ENCODE results near the gene CKAP5. TPM values are rescaled to one million over a fixed set of nuclear protein-coding genes. Genes with fewer than 3 reads are reported as not detected.

Gene CKAP5
- total and polyA plus RNA-seq, 4 experiments from 2014 or later: 3.6 to 51.4 (median 35.8) TPM

GRCh38 chr11:46889689-46890475, 43.8 kb upstream of the CKAP5 start:
- H3K27ac Mint-ChIP-seq: peak overlapping the region in 1 of 7 donors; percentile 46
- peaks cover 0 to 2% (median 0%) of the 10 kb centered on the region in 4 donors for H3K4me1 Mint-ChIP-seq
- POLR2A ChIA-PET (ENCODE audit: partially characterized antibody): no interaction called here

GRCh38 chr11:46889251-46889650, 43.2 kb upstream of the CKAP5 start:
- no peak for DNase-seq
- CTCF ChIA-PET (ENCODE audit: partially characterized antibody): interaction anchor here (0.9 to 3.9 kb wide), 2 partner anchors 263 to 289 kb away, joined by 3 to 30 read pairs; no protein-coding TSS in a partner anchor
- peaks cover 0 to 2% (median 0%) of the 10 kb centered on the region in 4 donors for H3K4me1 Mint-ChIP-seq
- H3K27ac Mint-ChIP-seq: no peak overlapping the region
- peaks cover 3 to 7% of the 10 kb centered on the region in 2 donors for H3K27me3 Mint-ChIP-seq
- Histone ChIP-seq H3K4me1 (ENCODE audit: insufficient read depth, low read length) (no peaks in the 10 kb centered on the region), H3K9me3 (ENCODE audit: control insufficient read depth in 1 of 2, low read length in 2 of 2) (no peaks in the 10 kb centered on the region), H3K36me3 (ENCODE audit: insufficient read depth, low read length) (no peaks in the 10 kb centered on the region), H3K27me3 (ENCODE audit: insufficient read depth, low read length) (no peaks in the 10 kb centered on the region), H3K4me3 (ENCODE audit: low read length in 2 of 2) (no peak overlapping the region), H3K27ac (ENCODE audit: low read depth, low read length) (no peak overlapping the region)
- no peak overlapping the region for H3K4me3 Mint-ChIP-seq
- POLR2A ChIA-PET (ENCODE audit: partially characterized antibody): no interaction called here
- no peaks in the 10 kb centered on the region for H3K9me3 Mint-ChIP-seq
- intact Hi-C loops (cut with micrococcal nuclease): loop anchor here (1.0 kb wide), 3 partner anchors 264 to 565 kb away; no protein-coding TSS in a partner anchor
- H3K36me3 Mint-ChIP-seq: no peaks in the 10 kb centered on the region

More at GRCh38 chr11:46889689-46890475, 43.8 kb upstream of the CKAP5 start:
- Histone ChIP-seq H3K4me1 (ENCODE audit: insufficient read depth, low read length) (no peaks in the 10 kb centered on the region), H3K36me3 (ENCODE audit: insufficient read depth, low read length) (no peaks in the 10 kb centered on the region), H3K27me3 (ENCODE audit: insufficient read depth, low read length) (no peaks in the 10 kb centered on the region), H3K4me3 (ENCODE audit: low read length in 2 of 2) (no peak overlapping the region), H3K9me3 (ENCODE audit: control insufficient read depth in 1 of 2, low read length in 2 of 2) (no peaks in the 10 kb centered on the region), H3K27ac (ENCODE audit: low read depth, low read length) (no peak overlapping the region)
- CTCF ChIA-PET (ENCODE audit: partially characterized antibody): interaction anchor here (0.8 to 3.9 kb wide), 6 partner anchors 10 to 961 kb away, joined by 3 to 44 read pairs (median 4); no protein-coding TSS in a partner anchor
- intact Hi-C loops (cut with micrococcal nuclease): loop anchor here (1.0 kb wide), 3 partner anchors 263 to 564 kb away; no protein-coding TSS in a partner anchor
- Mint-ChIP-seq H3K27me3 (peaks cover 3 to 7% of the 10 kb centered on the region in 2 donors), H3K36me3 (no peaks in the 10 kb centered on the region), H3K4me3 (no peak overlapping the region), H3K9me3 (no peaks in the 10 kb centered on the region)
- peak; percentile 62 to 71 (median 70) for DNase-seq

- Histone ChIP-seq H3K9me3 (ENCODE audit: control insufficient read depth in 1 of 2, low read length in 2 of 2) (no peaks in the 10 kb centered on the region), H3K4me1 (ENCODE audit: insufficient read depth, low read length) (no peaks in the 10 kb centered on the region), H3K27ac (ENCODE audit: low read depth, low read length) (no peak overlapping the region), H3K27me3 (ENCODE audit: insufficient read depth, low read length) (no peaks in the 10 kb centered on the region), H3K4me3 (ENCODE audit: low read length in 2 of 2) (no peak overlapping the region), H3K36me3 (ENCODE audit: insufficient read depth, low read length) (no peaks in the 10 kb centered on the region)
- H3K4me1 Mint-ChIP-seq: peaks cover 0 to 2% (median 0%) of the 10 kb centered on the region in 4 donors
- no peak for DNase-seq
- POLR2A ChIA-PET (ENCODE audit: partially characterized antibody): no interaction called here
- no peak overlapping the region for H3K27ac Mint-ChIP-seq
- no peak overlapping the region for H3K4me3 Mint-ChIP-seq
- CTCF ChIA-PET (ENCODE audit: partially characterized antibody): interaction anchor here (0.8 to 3.9 kb wide), 3 partner anchors 16 to 289 kb away, joined by 3 to 30 read pairs (median 4); no protein-coding TSS in a partner anchor
- intact Hi-C loops (cut with micrococcal nuclease): loop anchor here (1.0 kb wide), 3 partner anchors 265 to 566 kb away; no protein-coding TSS in a partner anchor
- no peaks in the 10 kb centered on the region for H3K9me3 Mint-ChIP-seq
- H3K27me3 Mint-ChIP-seq: peaks cover 3 to 11% of the 10 kb centered on the region in 2 donors
- no peaks in the 10 kb centered on the region for H3K36me3 Mint-ChIP-seq
Observed at GRCh38 chr11:46888636-46889035, 42.6 kb upstream of the CKAP5 start.

- Mint-ChIP-seq H3K4me1 (peaks cover 0 to 2% (median 0%) of the 10 kb centered on the region in 4 donors), H3K36me3 (no peaks in the 10 kb centered on the region), H3K9me3 (no peaks in the 10 kb centered on the region), H3K27ac (no peak overlapping the region), H3K27me3 (peaks cover 6 to 23% of the 10 kb centered on the region in 2 donors), H3K4me3 (no peak overlapping the region)
- Histone ChIP-seq H3K4me3 (ENCODE audit: low read length in 2 of 2) (no peak overlapping the region), H3K4me1 (ENCODE audit: insufficient read depth, low read length) (no peaks in the 10 kb centered on the region), H3K27me3 (ENCODE audit: insufficient read depth, low read length) (no peaks in the 10 kb centered on the region), H3K9me3 (ENCODE audit: control insufficient read depth in 1 of 2, low read length in 2 of 2) (no peaks in the 10 kb centered on the region), H3K36me3 (ENCODE audit: insufficient read depth, low read length) (no peaks in the 10 kb centered on the region), H3K27ac (ENCODE audit: low read depth, low read length) (no peak overlapping the region)
- CTCF ChIA-PET (ENCODE audit: partially characterized antibody): interaction anchor here (1.7 to 3.9 kb wide), 3 partner anchors 10 to 276 kb away, joined by 5 to 30 read pairs (median 5); no protein-coding TSS in a partner anchor
- intact Hi-C loops (cut with micrococcal nuclease): no loop called here
- POLR2A ChIA-PET (ENCODE audit: partially characterized antibody): no interaction called here
- DNase-seq: no peak
Observed at GRCh38 chr11:46886211-46886610, 40.1 kb upstream of the CKAP5 start.

GRCh38 chr11:46879056-46879585, 33.0 kb upstream of the CKAP5 start:
- CTCF ChIA-PET (ENCODE audit: partially characterized antibody): no interaction called here

GRCh38 chr11:46877580-46877979, 31.5 kb upstream of the CKAP5 start:
- H3K27ac Mint-ChIP-seq: no peak overlapping the region
- intact Hi-C loops (cut with micrococcal nuclease): no loop called here
- CTCF ChIA-PET (ENCODE audit: partially characterized antibody): no interaction called here

More at GRCh38 chr11:46879056-46879585, 33.0 kb upstream of the CKAP5 start:
- POLR2A ChIA-PET (ENCODE audit: partially characterized antibody): no interaction called here
- Histone ChIP-seq H3K4me1 (ENCODE audit: insufficient read depth, low read length) (no peaks in the 10 kb centered on the region), H3K36me3 (ENCODE audit: insufficient read depth, low read length) (no peaks in the 10 kb centered on the region), H3K9me3 (ENCODE audit: control insufficient read depth in 1 of 2, low read length in 2 of 2) (no peaks in the 10 kb centered on the region), H3K4me3 (ENCODE audit: low read length in 2 of 2) (no peak overlapping the region), H3K27me3 (ENCODE audit: insufficient read depth, low read length) (no peaks in the 10 kb centered on the region), H3K27ac (ENCODE audit: low read depth, low read length) (no peak overlapping the region)
- intact Hi-C loops (cut with micrococcal nuclease): no loop called here
- Mint-ChIP-seq H3K4me1 (no peaks in the 10 kb centered on the region), H3K27me3 (peaks cover 6 to 29% of the 10 kb centered on the region in 2 donors), H3K9me3 (no peaks in the 10 kb centered on the region), H3K27ac (no peak overlapping the region), H3K4me3 (no peak overlapping the region), H3K36me3 (no peaks in the 10 kb centered on the region)
- DNase-seq: no peak

GRCh38 chr11:46876471-46876870, 30.4 kb upstream of the CKAP5 start:
- Histone ChIP-seq H3K27ac (ENCODE audit: low read depth, low read length) (no peak overlapping the region), H3K9me3 (ENCODE audit: control insufficient read depth in 1 of 2, low read length in 2 of 2) (no peaks in the 10 kb centered on the region), H3K27me3 (ENCODE audit: insufficient read depth, low read length) (no peaks in the 10 kb centered on the region), H3K4me3 (ENCODE audit: low read length in 2 of 2) (no peak overlapping the region), H3K4me1 (ENCODE audit: insufficient read depth, low read length) (no peaks in the 10 kb centered on the region), H3K36me3 (ENCODE audit: insufficient read depth, low read length) (no peaks in the 10 kb centered on the region)
- Mint-ChIP-seq H3K4me1 (no peaks in the 10 kb centered on the region), H3K27ac (no peak overlapping the region), H3K9me3 (no peaks in the 10 kb centered on the region), H3K27me3 (peaks cover 8 to 20% of the 10 kb centered on the region in 2 donors), H3K36me3 (no peaks in the 10 kb centered on the region), H3K4me3 (no peak overlapping the region)
- intact Hi-C loops (cut with micrococcal nuclease): no loop called here
- DNase-seq: no peak
- POLR2A ChIA-PET (ENCODE audit: partially characterized antibody): no interaction called here
- CTCF ChIA-PET (ENCODE audit: partially characterized antibody): no interaction called here

More at GRCh38 chr11:46877580-46877979, 31.5 kb upstream of the CKAP5 start:
- no peaks in the 10 kb centered on the region for H3K36me3 ChIP-seq (ENCODE audit: insufficient read depth, low read length)
- no peaks in the 10 kb centered on the region for H3K9me3 ChIP-seq (ENCODE audit: control insufficient read depth in 1 of 2, low read length in 2 of 2)
- H3K4me3 ChIP-seq (ENCODE audit: low read length in 2 of 2): no peak overlapping the region
- POLR2A ChIA-PET (ENCODE audit: partially characterized antibody): no interaction called here
- peaks cover 8 to 23% of the 10 kb centered on the region in 2 donors for H3K27me3 Mint-ChIP-seq
- no peaks in the 10 kb centered on the region for H3K4me1 ChIP-seq (ENCODE audit: insufficient read depth, low read length)
- H3K4me1 Mint-ChIP-seq: no peaks in the 10 kb centered on the region
- H3K27ac ChIP-seq (ENCODE audit: low read depth, low read length): no peak overlapping the region
- no peaks in the 10 kb centered on the region for H3K27me3 ChIP-seq (ENCODE audit: insufficient read depth, low read length)
- DNase-seq: no peak
- no peak overlapping the region for H3K4me3 Mint-ChIP-seq
- no peaks in the 10 kb centered on the region for H3K36me3 Mint-ChIP-seq
- no peaks in the 10 kb centered on the region for H3K9me3 Mint-ChIP-seq
